Spleen (tissue), 11 donors: ENCODE measurements around the gene ELK1. TPM values are rescaled to one million over a fixed set of nuclear protein-coding genes. Genes with fewer than 3 reads are reported as not detected.

Experiments
- DNase-seq: peaks from one replicate; pipeline ENCODE4 v3.0.0-alpha.2; 2020
- H3K27ac ChIP-seq, 8 donors: fragments of 200-600 bp; sonication (generic) in 7 of 8; 1 replicate in 4 of 8; 2 replicates in 4 of 8; pipeline versions ENCODE4 v1.5.0 to v1.8.0; 2016 to 2021; ENCODE audit warnings: inconsistent platforms in 4 of 8, mild to moderate bottlenecking in 4 of 8, moderate library complexity in 1 of 8
- H3K27me3 ChIP-seq, 7 donors: fragments of 200-600 bp; sonication (generic) in 6 of 7; replicated peaks in 1 of 7; 1 replicate in 4 of 7; 2 replicates in 3 of 7; pipeline versions ENCODE4 v1.5.0 to v1.8.0; 2016 to 2021; ENCODE audit warnings: inconsistent platforms in 3 of 7, mild to moderate bottlenecking in 1 of 7
- H3K36me3 ChIP-seq, 6 donors: fragments of 200-600 bp; sonication (generic) in 5 of 6; 1 replicate in 4 of 6; 2 replicates in 2 of 6; pipeline versions ENCODE4 v1.5.0 to v1.8.0; 2016 to 2021; ENCODE audit warnings: inconsistent platforms in 2 of 6
- H3K4me1 ChIP-seq, 6 donors: fragments of 200-600 bp; sonication (generic) in 5 of 6; 1 replicate in 3 of 6; 2 replicates in 3 of 6; pipeline versions ENCODE4 v1.5.0 to v1.8.0; 2016 to 2021; ENCODE audit warnings: inconsistent platforms in 3 of 6
- H3K4me3 ChIP-seq, 8 donors: fragments of 200-600 bp; sonication (generic) in 7 of 8; 1 replicate in 4 of 8; 2 replicates in 4 of 8; pipeline versions ENCODE4 v1.5.0 to v1.8.0; 2016 to 2021; ENCODE audit warnings: inconsistent platforms in 4 of 8, mild to moderate bottlenecking in 4 of 8, moderate library complexity in 2 of 8
- H3K9me3 ChIP-seq, 8 donors: fragments of 200-600 bp; sonication (generic) in 7 of 8; 1 replicate in 4 of 8; 2 replicates in 4 of 8; pipeline versions ENCODE4 v1.5.0 to v1.8.0; 2016 to 2021; ENCODE audit warnings: inconsistent platforms in 4 of 8
- POLR2A ChIP-seq, 3 donors: fragments of 450-650 bp; IDR thresholded peaks; one replicate each; pipeline ENCODE4 v1.5.1; 2017; ENCODE audit warnings: antibody characterized with exemption in 3 of 3, mild to moderate bottlenecking in 1 of 3
- POLR2AphosphoS5 ChIP-seq, 3 donors: sonication (generic); formaldehyde crosslinking; IDR thresholded peaks; one replicate each; pipeline ENCODE4 v1.5.1; 2017; ENCODE audit warnings: antibody characterized with exemption in 3 of 3
- WGBS, 5 donors: extraction: QIAGEN DNeasy Blood & Tissue Kit in 3 of 5; methylation state at CpG; one replicate each; pipeline versions ENCODE4 v1.1.5 to v1.1.7; 2013 to 2018; 5-methylcytosine and 5-hydroxymethylcytosine counted together
- intact Hi-C: fragments of 100-400 bp; cut with DNase I; formaldehyde crosslinking; loops from one replicate; pipeline ENCODE4 v1.15.0; 2023; ENCODE audit warnings: low total_unique reads
- polyA plus RNA-seq, 3 donors: library from polyadenylated mRNA; stranded (reverse); fragments of 200-250 nt; gene quantifications; one replicate each; pipeline ENCODE4 v1.2.1, GENCODE V29; 2013
- total RNA-seq, 7 donors: library from RNA; depleted of rRNA in 3 of 7; stranded (reverse); fragments of >200 nt in 3 of 7; fragmentation: NEBNext Ultra II Directional in 4 of 7; extraction: Animal tissue kit (Norgen Biotek cat#: 25700) in 4 of 7; gene quantifications; one replicate each; pipeline versions ENCODE4 v1.1.0 to v1.2.1, GENCODE V29; 2016 to 2021
- TF ChIP-seq, protein P1 (sequence below), 11 experiments: fragments of 200-600 bp in 7 of 11; fragments of 450-650 bp in 4 of 11; sonication (generic) in 4 of 11; IDR thresholded peaks in 8 of 11; conservative IDR thresholded peaks in 3 of 11; 1 replicate in 7 of 11; 2 replicates in 4 of 11; pipeline versions ENCODE4 v1.4.0 to v1.8.0; 2016 to 2021; ENCODE audit warnings: antibody characterized with exemption in 11 of 11, inconsistent platforms in 4 of 11, mild to moderate bottlenecking in 1 of 11
- donor health status: healthy with polysubstance abuse.
- donor health status: DM: no; HTN: no; CAD: no; lungs with moderate emphysema.
- donor health status: DM: no; HTN: no; CAD: no.
- donor health status: Bipolar disorder and iron deficiency.
- donor health status: healthy.
- donor health status: DM: no; HTN: no; CAD: no.
- donor health status: DM: yes; HTN: yes; CAD: no.

ELK1 gene
- total and polyA plus RNA-seq, 10 donors: 10.3 to 50.0 (median 29.5) TPM

- peak in 1 of 3 donors; percentile 26 for TF ChIP-seq POLR2AphosphoS5 (IDR thresholded peaks at IDR 0.05)
- TF ChIP-seq, protein P1, sequence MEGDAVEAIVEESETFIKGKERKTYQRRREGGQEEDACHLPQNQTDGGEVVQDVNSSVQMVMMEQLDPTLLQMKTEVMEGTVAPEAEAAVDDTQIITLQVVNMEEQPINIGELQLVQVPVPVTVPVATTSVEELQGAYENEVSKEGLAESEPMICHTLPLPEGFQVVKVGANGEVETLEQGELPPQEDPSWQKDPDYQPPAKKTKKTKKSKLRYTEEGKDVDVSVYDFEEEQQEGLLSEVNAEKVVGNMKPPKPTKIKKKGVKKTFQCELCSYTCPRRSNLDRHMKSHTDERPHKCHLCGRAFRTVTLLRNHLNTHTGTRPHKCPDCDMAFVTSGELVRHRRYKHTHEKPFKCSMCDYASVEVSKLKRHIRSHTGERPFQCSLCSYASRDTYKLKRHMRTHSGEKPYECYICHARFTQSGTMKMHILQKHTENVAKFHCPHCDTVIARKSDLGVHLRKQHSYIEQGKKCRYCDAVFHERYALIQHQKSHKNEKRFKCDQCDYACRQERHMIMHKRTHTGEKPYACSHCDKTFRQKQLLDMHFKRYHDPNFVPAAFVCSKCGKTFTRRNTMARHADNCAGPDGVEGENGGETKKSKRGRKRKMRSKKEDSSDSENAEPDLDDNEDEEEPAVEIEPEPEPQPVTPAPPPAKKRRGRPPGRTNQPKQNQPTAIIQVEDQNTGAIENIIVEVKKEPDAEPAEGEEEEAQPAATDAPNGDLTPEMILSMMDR (IDR thresholded peaks at IDR 0.05 in 8 of 11, conservative IDR thresholded peaks at IDR 0.05 in 3 of 11): no peak
- TF ChIP-seq POLR2A (IDR thresholded peaks at IDR 0.05): no peak
- H3K4me1 ChIP-seq: peaks cover 0 to 60% (median 8%) of the 10 kb centered on the region in 6 donors
Measured at GRCh38 chrX:47633689-47634590, 16.4 kb downstream of the ELK1 start.

DNA sequence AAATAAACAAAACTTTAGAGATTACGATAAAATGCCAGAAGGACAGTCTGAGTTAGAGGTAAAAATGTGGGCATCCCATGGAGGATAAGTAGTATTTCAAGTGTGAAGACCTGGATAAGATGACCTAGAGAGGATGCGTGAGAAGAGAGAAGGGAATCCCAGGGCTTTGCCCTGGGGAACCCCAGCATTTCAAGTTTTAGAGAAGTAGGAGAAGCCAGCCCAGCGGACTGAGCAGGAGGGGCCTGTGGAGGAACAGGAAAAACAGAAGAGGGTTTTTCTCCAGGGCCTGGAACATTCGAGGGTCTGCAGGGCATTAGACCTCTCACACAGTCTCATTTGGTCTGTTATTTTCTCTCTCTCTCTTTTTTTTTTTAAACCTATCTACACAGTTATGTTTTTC lies 17.7 kb downstream of the ELK1 start:
- H3K4me1 ChIP-seq: peaks cover 0 to 63% (median 8%) of the 10 kb centered on the region in 6 donors
- no peaks in the 10 kb centered on the region for H3K9me3 ChIP-seq
- no peak for DNase-seq
- no peak overlapping the region for H3K4me3 ChIP-seq
- peak overlapping the region in 4 of 8 donors; percentile 25 to 92 (median 55) for H3K27ac ChIP-seq
- intact Hi-C loops: no loop called here
- WGBS, 5 donors: 38 to 60% (median 49%) methylated on average over 4 of the region's 4 CpGs
- no peaks in the 10 kb centered on the region for H3K27me3 ChIP-seq
- TF ChIP-seq POLR2AphosphoS5 (IDR thresholded peaks at IDR 0.05) (no peak), POLR2A (IDR thresholded peaks at IDR 0.05) (no peak)
- TF ChIP-seq, protein P1 (IDR thresholded peaks at IDR 0.05 in 8 of 11, conservative IDR thresholded peaks at IDR 0.05 in 3 of 11): no peak
- H3K36me3 ChIP-seq: peaks cover 0 to 39% (median 5%) of the 10 kb centered on the region in 6 donors

More at GRCh38 chrX:47633689-47634590, 16.4 kb downstream of the ELK1 start:
- Histone ChIP-seq H3K9me3 (no peaks in the 10 kb centered on the region), H3K36me3 (peaks cover 0 to 47% (median 12%) of the 10 kb centered on the region in 6 donors), H3K27ac (peak overlapping the region in 5 of 8 donors; percentile 2 to 92 (median 51)), H3K4me3 (no peak overlapping the region), H3K27me3 (no peaks in the 10 kb centered on the region)
- no peak for DNase-seq
- intact Hi-C loops: no loop called here
- 70 to 75% (median 72%) methylated on average over 14 of the region's 14 CpGs for WGBS, 5 donors

GRCh38 chrX:47631676-47632075 lies 18.7 kb downstream of the ELK1 start:
- Histone ChIP-seq H3K27me3 (no peaks in the 10 kb centered on the region), H3K4me1 (peaks cover 0 to 59% (median 8%) of the 10 kb centered on the region in 6 donors), H3K36me3 (peaks cover 0 to 39% (median 3%) of the 10 kb centered on the region in 6 donors), H3K9me3 (no peaks in the 10 kb centered on the region), H3K27ac (peak overlapping the region in 2 of 8 donors; percentile 59 to 92), H3K4me3 (no peak overlapping the region)
- intact Hi-C loops: no loop called here
- WGBS, 5 donors: 74 to 97% (median 87%) methylated on average over 4 to 5 of the region's 5 CpGs
- DNase-seq: no peak
- TF ChIP-seq, protein P1 (IDR thresholded peaks at IDR 0.05 in 8 of 11, conservative IDR thresholded peaks at IDR 0.05 in 3 of 11): no peak
- TF ChIP-seq POLR2A (IDR thresholded peaks at IDR 0.05) (no peak), POLR2AphosphoS5 (IDR thresholded peaks at IDR 0.05) (no peak)
